NCI-H1930 (cell line): Measurements from ENCODE around the gene EIF4EBP3.

Source experiments
- DNase-seq, 2 experiments: peaks; one replicate each; lab custom pipeline; 2025; lab: John Stamatoyannopoulos, UW

EIF4EBP3 gene

DNA sequence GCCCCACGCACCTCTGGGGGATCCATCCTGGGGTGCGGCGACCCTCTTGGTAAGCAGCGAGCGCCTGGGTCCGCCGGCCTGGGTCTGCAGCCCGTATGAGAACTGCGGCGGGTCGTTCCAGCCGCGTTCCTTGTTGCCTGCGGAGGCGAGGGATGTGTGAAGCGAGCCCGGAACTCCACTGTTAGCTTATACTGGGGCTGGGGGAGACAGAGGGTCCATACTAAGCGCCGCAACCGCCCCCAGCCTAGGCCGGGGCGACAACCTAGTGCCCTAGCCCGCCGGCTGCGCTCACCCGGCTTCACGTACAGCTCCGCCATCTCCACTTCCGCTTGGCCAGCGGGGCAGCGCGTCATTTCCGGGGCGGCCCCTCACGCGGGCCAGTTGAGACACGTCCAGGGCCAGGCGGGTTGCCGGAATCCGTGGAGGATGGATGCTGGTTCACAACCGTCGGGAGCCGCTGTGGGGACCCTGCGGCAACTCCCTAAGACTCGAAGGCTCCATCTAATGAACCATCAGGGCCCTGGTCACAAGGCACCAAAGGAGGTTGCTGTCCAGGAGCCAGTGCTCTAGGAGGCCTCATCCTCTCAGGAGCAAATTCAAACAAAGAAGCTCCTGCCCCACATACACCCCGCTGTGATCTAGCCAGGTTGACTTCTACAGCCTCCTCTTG is 9.8 kb downstream of the EIF4EBP3 start, which contains the start of gene SRA1:
SRA1 (minus strand) TSS at position 338 of the 670 bp plus-strand sequence; CDS start at position 317, 21 bp downstream.
- peak; percentile 67 to 75 for DNase-seq

DNA sequence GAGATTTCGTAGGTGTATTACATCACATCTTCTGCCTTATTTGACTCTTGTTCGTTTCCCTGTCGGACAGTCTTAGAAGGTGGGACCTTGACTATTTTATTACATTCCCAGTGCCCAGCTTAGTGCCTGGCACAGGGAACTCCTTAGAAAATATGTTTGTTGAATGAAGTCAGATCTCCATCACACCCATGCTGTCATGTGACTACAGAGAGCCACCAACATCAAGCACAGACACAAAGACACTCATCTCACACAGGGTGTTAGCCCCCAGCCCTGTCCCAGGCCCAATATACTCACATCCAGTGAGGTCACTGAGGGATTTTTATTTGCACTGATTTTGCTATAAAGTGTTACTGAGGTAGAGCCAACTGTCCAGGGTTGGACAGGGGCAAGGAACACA is 10.5 kb downstream of the EIF4EBP3 start:
- DNase-seq: no peak

DNA sequence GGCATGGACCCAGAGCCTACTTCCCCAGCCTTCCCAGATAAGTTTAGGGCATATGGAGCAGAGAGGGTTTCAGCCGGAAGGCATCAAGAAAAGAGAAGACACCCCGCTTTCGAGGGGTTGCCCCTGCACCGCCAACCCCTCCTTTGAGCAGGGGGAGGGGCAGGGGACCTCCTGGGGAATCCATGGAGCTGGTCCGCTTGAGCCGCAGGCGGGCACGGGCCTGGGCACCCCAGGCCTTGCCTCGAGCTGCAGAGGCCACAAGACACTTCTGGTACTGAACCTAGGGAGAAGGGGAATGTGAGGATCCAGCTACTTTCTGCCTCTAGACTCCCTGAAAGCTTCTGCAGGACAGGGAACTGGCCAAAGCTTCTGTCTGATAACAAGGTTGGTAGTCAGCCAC is 11.1 kb downstream of the EIF4EBP3 start:
- DNase-seq: no peak

DNA sequence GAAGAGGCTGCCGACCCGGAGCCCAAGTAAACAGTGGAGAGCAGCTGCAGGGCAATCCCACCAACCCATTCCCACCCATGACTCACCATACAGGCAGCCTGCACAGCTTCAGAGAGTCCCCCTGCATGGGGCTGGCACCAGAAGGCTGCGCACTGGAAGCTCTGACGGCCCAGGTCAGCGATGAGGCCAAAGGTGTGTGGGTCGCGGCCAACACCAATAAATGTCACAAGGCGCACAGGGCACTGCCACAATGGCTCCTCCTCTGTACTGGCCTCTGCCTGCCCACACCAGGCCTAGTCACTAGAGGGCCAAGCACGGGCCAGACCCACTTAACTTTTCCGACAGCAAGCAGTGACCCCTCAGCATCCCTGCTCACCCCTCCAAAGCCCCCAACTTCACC is 12.8 kb downstream of the EIF4EBP3 start:
- no peak for DNase-seq

DNA sequence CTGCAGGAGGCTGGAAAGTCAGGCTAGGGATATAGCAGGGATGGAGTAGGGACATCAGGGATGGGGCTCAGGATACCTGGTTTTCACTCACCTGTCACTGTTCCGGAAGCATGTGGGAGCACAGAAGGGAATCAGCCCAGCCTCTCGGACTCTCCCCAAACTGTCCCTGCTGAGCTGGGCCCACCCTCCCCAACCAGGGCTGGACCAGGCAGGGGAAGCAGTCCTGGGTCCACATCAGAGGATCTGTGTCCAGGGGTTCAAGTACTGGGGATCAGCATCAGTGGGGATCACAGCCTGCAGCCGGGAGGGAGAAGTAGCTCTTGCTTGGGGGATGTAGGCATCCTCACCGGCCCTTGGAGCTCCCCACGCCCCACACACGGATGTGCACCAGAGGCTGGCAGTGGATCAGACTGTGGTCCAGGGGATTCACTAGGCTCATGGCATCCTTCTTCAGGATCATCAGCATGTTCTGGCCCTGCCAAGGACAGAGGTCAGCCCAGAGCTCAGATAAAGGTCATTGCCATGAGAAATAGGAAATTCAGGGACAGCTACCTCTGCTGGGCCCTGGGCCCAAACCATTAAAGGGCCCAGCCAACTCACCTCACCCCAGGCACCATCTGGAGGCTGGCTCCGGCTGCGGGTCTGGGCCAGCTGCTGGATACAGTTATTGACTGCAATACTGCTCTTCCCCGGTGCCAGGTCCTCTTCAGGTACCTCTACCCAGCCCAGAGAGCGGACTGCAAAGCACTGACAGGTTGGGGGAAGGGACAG is 14.5 kb downstream of the EIF4EBP3 start:
- no peak for DNase-seq

DNA sequence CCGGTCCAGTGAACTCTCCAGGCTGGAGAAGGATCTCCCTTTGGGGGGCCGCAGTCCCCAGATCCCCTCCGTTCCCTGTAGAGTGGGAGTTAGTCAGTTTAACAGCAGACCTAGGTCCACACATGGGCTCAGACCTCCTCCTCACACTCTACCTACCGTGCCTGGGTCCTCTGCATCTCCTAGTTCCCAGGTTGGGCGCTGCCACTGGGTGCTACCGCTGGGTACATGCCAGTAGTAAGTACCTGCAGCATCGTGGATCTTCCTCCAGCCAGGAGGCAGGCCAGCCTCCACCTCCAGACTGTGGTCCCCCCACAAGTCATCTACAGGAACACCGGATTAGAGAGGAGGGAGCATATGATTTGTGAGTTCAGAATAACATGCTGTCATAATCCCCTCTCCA is 16.1 kb downstream of the EIF4EBP3 start:
- DNase-seq: no peak

DNA sequence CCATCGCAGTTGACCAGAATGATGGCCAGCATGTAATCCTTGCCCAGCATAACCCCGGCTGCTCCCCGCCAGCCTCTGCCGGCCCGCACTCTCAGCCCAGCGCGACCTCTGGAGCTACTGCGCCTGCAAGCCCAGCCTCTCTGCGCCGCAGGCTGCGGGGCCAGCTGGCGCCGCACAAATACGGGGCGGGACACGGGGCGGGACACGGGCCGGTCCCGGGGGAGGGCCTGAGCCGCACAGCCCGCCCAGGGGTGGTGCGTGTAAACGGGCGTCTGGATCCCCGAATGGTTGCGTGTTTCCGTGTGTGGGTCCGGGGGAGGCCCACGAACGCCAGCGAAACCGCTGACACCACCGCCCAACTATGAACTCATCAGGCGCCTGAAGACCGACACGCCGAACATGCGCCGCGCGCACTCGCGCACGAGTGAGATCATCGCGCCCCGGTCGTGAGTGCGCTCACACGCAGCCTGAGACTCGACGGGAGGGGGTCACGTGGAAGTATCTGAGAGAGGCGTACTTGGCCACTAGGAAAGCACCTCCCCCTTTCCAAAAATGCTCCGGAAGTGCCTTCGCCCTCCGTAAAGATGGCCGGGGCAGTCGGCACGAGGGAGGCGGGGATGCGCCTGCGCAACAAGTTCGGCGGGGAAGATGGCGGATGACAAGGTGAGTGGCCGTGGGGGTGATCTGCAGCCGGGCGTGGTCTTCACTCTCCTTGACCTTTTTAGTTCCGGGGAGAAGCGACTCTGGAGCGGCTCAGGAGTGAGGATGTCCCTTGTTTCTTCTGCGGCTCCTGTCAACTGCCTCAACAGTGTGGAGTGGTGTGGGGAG is 16.9 kb downstream of the EIF4EBP3 start, which contains the start of the genes APBB3 and SLC35A4:
APBB3 (minus strand) TSS at position 403 of the 828 bp plus-strand sequence; CDS start at position 50, 353 bp downstream.
SLC35A4 (plus strand) TSS at position 633 of the 828 bp plus-strand sequence. CDS start 2,342 bp downstream, outside the sequence.
- peak; percentile 89 to 90 for DNase-seq

DNA sequence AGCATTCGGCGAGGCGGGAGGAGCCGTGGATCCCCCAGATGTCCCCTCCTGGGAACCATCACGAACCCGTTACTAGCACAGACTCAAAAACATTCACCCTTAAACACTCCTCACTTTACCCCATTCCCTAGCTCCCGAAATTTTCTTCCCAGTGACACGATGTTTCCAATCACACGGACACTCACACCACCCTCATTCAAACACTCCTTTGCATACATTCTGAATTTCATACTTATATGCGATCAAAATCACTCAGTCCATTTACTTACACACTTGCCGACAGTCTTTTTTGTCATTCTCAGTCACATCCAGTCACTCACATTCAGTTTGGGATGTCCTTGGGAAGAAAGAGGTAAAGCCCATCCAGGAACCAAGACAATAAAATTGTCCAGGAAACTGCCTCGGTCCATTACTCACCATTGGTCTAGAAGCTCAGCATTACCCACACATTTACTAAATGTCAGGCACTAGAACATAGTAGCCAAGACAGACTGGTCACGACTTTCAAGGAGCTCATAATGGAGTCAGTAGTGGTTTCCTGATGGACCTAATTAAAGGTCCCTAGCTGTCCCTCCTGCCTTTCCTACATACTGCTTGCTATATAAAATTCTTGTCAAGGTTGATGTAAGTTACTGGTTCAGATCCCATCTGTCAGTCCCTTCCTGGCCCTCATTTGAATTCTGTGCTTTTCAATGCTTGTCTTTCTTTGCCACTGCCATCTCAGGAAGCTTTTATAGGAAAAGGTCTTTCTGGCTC is 17.7 kb downstream of the EIF4EBP3 start:
- DNase-seq: no peak

DNA sequence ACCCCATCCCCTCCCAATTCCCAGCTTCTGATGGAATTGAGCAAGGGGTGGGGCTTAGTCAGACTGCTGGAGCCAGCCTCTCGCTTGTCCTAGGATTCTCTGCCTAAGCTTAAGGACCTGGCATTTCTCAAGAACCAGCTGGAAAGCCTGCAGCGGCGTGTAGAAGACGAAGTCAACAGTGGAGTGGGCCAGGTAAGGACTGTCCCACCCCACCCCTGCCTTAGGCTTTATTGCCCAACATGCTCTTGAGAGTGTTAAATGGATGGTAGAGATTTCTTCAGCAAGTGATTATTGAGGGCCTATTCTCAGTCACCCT is 18.3 kb downstream of the EIF4EBP3 start:
- DNase-seq: no peak

DNA sequence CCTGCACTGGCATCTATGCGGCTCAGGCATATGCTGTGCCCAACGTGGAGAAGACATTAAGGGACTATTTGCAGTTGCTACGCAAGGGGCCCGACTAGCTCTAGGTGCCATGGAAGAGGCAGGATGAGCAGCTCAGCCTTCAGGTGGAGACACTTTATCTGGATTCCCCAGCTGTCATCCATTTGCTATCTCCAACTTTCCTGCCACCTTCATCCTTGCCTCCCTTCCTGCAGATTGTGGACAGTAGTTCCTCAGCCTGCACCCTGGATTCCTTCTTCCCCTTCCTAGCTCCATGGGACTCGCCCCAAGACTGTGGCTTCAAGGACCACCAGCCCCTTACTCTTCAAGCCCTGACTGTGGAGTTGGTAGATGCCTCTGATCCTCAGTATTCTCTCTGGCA is 19.2 kb downstream of the EIF4EBP3 start:
- no peak for DNase-seq

DNA sequence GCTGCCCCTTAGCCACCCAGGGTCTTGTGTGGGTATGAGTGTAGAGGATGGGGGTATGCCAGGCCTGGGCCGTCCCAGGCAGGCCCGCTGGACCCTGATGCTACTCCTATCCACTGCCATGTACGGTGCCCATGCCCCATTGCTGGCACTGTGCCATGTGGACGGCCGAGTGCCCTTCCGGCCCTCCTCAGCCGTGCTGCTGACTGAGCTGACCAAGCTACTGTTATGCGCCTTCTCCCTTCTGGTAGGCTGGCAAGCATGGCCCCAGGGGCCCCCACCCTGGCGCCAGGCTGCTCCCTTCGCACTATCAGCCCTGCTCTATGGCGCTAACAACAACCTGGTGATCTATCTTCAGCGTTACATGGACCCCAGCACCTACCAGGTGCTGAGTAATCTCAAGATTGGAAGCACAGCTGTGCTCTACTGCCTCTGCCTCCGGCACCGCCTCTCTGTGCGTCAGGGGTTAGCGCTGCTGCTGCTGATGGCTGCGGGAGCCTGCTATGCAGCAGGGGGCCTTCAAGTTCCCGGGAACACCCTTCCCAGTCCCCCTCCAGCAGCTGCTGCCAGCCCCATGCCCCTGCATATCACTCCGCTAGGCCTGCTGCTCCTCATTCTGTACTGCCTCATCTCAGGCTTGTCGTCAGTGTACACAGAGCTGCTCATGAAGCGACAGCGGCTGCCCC is 19.8 kb downstream of the EIF4EBP3 start:
- no peak for DNase-seq

DNA sequence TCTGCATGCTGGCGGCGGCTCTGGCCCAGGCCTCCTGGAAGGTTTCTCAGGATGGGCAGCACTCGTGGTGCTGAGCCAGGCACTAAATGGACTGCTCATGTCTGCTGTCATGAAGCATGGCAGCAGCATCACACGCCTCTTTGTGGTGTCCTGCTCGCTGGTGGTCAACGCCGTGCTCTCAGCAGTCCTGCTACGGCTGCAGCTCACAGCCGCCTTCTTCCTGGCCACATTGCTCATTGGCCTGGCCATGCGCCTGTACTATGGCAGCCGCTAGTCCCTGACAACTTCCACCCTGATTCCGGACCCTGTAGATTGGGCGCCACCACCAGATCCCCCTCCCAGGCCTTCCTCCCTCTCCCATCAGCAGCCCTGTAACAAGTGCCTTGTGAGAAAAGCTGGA is 20.4 kb downstream of the EIF4EBP3 start:
- no peak for DNase-seq

DNA sequence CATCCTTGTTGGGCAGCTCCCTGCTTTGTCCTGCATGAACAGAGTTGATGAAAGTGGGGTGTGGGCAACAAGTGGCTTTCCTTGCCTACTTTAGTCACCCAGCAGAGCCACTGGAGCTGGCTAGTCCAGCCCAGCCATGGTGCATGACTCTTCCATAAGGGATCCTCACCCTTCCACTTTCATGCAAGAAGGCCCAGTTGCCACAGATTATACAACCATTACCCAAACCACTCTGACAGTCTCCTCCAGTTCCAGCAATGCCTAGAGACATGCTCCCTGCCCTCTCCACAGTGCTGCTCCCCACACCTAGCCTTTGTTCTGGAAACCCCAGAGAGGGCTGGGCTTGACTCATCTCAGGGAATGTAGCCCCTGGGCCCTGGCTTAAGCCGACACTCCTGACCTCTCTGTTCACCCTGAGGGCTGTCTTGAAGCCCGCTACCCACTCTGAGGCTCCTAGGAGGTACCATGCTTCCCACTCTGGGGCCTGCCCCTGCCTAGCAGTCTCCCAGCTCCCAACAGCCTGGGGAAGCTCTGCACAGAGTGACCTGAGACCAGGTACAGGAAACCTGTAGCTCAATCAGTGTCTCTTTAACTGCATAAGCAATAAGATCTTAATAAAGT is 21.1 kb downstream of the EIF4EBP3 start:
- DNase-seq: no peak

DNA sequence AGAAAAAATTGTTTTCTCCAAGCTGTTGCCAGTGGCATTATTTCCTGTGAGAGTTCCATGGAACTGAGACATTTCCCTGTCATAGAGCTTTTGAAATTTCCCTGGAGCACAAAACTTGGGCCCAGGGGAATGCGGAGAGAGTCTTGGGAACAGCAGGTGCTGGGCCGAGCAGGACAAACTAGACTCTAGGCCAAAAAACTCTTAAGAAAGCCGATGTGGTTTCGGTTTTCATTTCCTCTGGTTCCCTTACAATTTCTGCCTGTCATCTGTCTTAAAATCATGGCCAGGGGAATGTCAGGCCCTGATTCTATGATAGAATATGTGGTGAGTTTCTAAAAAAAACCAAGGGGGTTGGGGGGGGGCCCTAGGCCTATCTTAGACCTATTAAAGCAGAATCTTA is 21.7 kb downstream of the EIF4EBP3 start:
- DNase-seq: no peak

DNA sequence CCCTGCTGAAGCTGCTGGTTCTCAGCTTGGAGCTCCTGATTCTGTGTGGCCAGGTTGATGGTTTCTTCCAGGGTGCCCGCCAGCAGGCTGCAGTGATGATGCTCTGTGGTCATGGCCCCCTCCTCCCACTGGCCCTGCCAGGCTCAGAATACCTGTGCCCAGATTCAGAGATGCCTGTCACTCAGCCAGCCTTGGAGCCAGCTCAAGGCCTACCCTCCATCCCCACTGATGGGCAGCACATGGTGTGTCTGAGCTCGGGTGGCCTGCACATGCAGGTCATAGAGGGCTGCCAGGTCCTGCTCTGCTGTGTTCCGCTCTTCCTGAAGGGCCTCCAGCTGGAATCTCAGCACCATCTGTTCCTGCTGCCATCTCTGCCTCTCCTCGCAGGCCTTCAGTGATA is 22.6 kb downstream of the EIF4EBP3 start:
- no peak for DNase-seq

DNA sequence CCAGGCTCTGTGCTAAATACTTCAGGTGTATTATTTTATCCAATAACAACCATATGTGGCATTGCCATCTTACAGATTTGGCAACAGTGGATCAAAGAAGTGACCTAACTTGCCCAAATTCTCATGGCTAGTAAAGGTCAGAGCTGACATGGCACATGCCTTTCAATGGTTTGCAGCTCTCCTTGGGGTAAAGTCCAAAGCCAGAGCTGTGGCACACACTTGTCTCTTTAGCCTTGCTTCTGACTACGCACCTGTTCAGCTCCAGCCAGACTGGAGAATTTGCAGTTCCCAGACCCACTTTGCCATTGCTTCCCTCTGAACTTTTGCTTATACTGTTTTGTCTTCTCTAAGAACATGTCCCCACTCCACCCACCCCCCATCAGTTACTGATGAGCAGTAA is 23.0 kb downstream of the EIF4EBP3 start:
- no peak for DNase-seq

DNA sequence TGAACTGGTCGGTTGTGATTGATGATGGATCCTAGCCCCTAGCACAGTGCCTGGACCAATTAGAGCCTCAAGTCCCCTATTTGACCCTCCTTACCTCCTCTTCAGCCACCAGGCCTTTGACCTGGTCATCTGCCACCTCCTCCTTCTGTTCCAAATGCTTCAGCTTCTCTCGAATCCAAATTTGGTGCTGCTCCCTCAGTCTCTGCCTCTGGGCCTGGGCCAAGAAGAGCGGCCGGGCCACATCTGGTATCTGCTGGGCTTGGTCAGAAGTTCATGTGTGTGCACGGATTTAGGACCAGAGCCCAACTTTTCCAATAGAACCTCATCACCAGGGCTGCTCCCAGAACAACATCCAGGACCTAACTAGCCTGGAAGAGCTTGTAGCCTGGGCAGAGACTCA is 23.6 kb downstream of the EIF4EBP3 start:
- no peak for DNase-seq

DNA sequence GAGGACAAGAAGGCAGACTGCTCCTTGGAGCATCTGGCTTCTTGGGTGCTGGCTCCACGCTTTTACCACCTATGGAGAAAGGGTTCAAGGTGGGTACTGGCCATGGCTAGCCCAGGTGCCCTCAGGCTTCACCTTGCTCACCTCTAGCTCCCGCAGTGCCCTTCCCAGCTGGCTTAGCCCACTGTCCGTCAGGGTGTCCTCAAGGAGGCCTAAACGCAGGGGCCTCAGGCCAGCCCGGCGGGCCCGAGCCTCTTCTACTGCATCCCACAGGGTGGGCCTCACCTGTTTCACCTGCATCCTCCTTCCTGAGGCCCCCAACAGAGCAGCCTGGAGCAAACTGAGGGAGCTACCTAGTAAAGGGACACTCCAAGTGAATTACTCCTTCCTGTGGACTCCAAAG is 26.2 kb downstream of the EIF4EBP3 start:
- DNase-seq: no peak

DNA sequence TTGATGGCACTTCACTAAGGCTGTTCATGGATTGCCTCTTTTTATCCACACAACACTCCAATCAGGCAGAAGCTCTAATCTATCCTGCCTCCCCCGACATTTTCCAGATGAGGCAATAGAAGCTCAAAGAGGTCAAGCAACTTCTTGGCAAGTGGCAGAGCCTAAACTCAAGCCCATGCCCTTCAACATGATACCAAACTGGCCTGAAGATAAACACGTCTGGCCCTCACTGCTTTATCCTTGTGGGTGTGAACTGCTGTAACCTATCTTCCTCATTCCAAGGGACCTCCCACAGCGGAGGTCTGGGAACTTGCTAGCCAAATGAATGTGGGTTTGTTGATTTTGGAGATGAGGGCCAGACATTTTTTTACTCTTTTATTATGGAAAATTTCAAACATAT is 26.7 kb downstream of the EIF4EBP3 start:
- DNase-seq: no peak

DNA sequence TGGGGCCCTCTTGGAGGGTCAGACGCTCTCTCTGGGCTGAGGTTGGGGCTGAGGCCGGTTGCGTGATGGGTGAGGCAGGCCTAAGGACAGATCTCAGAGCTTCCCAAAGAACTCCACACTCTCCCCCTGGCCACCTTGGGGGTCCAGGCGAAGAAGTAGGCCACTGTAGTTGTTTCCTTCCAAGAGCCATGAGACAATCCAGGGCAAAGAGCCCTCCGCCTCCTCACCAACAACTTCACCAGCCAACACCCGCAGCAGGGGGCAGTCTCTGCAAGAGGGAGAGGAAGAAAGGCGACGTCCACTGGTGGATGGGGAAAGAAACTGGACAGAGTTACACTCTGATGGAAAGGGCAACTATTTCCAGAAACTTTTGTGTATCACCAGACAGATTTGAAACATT is 27.8 kb downstream of the EIF4EBP3 start:
- DNase-seq: no peak

DNA sequence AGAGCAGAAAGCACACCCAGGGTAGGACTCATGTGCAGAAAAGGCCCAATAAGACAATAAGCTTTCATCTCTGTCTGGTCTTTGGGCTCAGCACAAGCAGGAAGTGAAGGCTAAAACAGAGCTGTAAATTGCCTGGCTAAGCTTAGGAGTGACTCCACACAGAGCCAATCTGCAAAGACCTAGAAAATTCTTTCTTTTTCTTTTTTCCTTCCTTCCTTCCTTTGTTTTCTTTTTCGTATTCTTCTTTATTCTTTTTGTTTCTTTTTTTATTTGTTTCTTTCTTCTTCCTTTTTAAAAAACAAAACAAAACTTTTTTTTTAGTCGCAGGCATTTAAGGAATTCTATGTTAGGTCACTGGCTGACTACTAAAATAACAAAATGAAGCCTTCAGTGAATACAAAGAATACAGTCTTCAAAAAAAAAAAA is 29.3 kb downstream of the EIF4EBP3 start:
- no peak for DNase-seq
